Loucy (cell line): Measurements from ENCODE around the gene SET.

Source experiments
- CTCF ChIP-seq: fragments of 200-600 bp; sonication (generic); conservative IDR thresholded peaks from 2 replicates; pipeline ENCODE4 v1.5.1; 2014; ENCODE audit warnings: mild to moderate bottlenecking, antibody characterized with exemption, low read length
- EZH2phosphoT487 ChIP-seq: fragments of 200-600 bp; IDR thresholded peaks from 2 replicates; pipeline ENCODE4 v1.6.1; 2018; ENCODE audit warnings: antibody characterized with exemption, mild to moderate bottlenecking, moderate library complexity, borderline replicate concordance

- TF ChIP-seq CTCF (no peak), EZH2phosphoT487 (no peak)
These were observed 17.8 kb downstream of the SET start for GRCh38 chr9:128706671-128707381.
